ENCODE data around the gene TRIML2. TPM values are rescaled to one million over a fixed set of nuclear protein-coding genes. Genes with fewer than 3 reads are reported as not detected.
"Not testable (repeated sequence)": the region's sequence is repeated elsewhere in the genome, so short reads cannot be mapped to it uniquely, and the experiment has no call there.

Gene TRIML2
- total RNA-seq, 1 experiment from 2014 or later, result 1.7 TPM

DNA sequence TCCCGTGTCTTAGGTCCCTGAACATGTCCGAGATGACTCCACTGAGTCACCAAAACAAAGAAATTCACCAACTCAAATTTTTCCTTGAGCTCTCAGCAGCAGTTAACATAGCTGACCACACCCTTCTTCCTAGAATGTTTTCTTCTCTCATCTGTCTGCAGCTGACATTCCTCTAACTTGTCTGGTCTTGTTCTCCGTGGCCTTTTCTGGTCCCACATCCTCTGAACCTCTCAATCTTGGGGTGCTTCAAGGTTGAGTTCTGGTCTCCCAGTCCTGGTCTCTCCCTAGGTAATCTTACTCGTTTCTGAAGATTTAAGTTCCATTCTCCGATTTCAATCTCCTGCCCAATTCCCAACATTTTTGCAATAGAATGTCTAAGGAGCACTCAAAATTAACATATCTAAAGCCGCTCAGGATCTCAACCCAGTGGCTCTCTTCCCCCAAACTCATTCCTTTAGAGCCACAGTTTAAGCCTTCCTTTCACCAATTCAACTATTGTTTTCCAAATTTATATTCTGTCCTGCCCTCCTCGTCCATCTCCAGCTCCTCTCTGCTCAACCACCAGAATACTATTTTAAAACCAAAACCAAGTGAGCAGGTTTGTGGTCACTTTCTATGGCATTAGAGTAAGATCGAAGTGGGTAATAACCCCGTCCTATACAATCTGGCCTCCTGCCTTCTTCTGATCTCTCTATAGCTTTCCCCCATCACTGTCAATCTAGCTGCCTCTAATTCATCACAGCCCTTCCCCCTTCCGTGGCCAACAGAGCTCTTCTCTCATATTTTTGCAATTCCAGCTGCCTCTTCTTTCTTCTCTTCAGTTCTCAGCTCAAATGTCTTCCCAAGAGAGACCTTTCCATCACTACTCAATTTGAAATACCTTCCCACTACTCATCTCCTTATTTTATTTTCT, 1.2 kb downstream of the TRIML2 start:
- peak; percentile 48 for DNase-seq (ENCODE audit: low read depth)

GRCh38 chr4:188106454-188106853, 2.9 kb downstream of the TRIML2 start:
- DNase-seq (ENCODE audit: low read depth), result no peak

DNA sequence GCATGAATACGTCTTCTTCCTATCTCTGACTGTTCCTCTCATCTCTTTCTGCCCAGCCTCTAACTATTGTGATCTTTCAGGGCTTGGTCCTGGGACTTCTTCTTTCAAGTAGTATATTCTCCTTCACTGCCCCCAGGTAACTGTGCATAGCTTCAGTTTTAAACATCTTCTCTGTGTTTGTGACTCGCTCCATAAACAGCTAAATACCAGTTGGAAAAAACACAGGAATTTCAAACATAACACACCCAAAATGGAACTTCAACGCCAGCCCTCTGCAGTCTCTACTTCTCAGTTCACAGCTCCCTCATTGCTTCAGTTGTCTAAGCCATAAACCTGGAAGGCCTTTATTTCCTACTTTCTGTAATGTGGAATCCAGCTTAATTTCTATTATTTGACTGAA, 16.6 kb downstream of the TRIML2 start:
- DNase-seq (ENCODE audit: low read depth), result no peak

DNA sequence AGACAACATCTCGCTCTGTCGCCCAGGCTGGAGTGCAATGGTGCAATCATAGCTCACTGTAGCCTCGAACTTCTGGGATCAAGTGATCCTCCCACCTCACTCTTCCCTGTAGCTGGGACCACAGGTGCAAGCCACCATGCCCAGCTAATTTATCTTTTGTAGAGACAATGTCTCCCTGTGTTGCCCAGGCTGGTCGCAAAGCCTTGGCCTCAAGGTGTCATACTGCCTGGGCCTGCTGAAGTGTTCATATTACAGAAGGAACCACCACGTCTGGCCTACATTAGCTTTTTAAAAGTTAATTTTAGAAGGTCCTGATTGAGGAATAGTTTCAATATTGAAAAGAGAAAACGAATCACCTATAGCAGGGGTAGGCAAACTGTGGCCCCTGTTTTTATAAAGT, 22.5 kb downstream of the TRIML2 start:
- no peak for DNase-seq (ENCODE audit: low read depth)

DNA sequence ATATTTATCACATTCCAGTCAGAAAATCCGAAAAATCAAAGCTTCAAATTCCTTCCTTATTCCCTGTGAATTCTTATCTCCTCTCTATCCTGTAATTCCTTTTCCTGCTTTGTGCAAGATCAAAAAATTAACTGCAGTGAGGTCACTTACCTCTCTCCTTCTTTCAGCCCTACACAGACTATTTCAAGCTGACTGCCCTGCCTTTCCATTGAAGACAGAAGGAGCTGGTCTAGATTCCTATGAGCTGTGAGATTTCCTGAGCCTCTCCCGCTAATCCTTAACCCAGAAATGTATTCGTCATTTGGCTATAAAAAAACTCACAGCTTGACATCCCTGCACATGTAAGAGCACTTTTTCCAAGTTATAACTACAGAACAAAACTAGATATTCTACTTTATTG, 26.6 kb downstream of the TRIML2 start:
- DNase-seq (ENCODE audit: low read depth), result no peak

DNA sequence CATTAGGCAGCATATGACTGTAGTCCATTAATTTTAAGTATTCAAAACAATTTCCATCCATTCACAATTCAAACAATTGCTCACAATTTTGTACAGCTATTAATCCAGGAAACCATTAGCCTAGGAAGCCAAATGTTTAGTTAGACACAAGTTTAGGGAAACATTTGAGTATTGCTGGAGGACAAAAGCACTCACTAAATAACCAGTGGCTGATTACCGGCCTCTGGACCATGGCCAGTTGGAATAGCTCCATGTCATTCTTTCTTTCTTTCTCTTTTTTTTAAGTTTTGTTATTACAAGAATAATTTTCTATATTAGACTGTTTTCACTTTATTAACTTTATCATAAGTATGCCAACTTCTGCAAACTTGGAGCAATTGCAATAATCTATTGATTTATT, 31.3 kb downstream of the TRIML2 start:
- DNase-seq (ENCODE audit: low read depth), result no peak

- no peak for DNase-seq (ENCODE audit: low read depth)
Observed at GRCh38 chr4:188076169-188076568, 33.2 kb downstream of the TRIML2 start.

DNA sequence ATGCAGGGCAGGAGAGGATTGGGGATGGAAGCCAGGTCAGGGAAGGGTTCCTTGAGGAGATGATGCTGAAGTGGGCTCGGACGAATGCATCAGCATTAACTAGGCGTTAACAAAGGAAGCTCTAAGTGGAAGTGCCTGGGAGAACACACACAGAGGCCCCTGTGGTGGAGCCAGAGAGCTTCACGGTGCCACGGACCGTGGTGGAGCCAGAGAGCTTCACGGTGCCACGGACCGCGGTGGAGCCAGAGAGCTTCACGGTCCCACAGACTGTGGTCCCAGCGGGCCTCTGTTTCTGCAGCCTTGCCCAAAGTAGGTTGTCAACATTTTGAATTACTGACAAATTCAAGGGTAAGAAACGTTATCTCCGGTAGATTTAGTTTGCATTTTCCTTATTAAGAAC, 48.3 kb downstream of the TRIML2 start:
- DNase-seq (ENCODE audit: low read depth), result no peak

DNA sequence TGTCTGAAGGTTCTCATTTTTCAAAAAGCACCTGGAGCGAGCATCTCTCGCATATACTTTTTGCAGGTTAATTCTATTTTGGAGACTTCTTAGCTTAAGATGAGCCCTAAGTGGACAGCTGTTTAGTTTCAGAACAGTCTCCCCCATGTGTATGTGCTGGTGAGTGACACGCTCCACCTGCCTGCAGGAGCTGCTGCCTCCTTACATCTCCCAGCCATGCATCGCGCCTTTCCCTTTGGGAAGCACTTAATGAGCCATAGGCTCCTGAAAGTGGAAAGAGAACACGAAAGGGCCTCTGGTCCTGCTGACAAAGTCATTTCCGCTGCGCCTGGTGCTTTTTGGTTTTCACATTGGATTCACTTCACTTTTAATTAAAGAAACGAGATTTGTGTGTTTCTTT, 56.1 kb downstream of the TRIML2 start:
- DNase-seq (ENCODE audit: low read depth), result no peak

GRCh38 chr4:188046657-188047056, 62.7 kb downstream of the TRIML2 start:
- DNase-seq (ENCODE audit: low read depth), result no peak

DNA sequence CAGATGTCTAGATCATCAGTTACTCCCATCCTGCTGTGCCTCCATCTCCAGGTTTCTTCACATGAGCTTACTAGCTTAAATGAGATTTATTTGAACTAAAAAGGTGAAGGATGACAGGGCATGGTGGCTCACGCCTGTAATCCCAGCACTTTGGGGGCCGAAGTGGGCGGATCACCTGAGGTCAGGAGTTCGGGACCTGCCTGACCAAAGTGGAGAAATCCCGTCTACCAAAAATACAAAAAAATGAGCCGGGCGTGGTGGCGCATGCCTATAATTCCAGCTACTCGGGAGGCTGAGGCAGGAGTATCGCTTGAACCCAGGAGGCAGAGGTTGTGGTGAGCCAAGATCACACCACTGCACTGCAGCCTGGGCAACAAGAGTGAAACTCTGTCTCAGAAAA, 63.9 kb downstream of the TRIML2 start:
- DNase-seq (ENCODE audit: low read depth), result not testable (repeated sequence)

DNA sequence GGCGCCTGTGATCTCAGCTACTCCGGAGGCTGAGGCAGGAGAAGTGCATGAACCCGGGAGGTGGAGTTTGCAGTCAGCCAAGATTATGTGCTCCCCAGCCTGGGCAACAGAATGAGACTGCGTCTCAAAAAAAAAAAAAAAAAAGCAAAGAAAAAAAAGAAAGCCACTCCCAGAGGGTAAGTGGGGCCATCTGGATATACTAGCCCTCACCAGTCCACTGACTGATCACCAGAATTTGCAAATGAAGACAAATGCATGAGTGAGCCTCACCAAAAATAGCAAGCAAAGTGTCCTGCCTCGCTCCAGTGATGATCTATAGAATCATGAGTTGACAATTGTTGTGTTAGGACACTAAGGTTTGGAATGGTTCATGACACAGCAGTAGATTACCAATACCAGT, 66.2 kb downstream of the TRIML2 start:
- no peak for DNase-seq (ENCODE audit: low read depth)

DNA sequence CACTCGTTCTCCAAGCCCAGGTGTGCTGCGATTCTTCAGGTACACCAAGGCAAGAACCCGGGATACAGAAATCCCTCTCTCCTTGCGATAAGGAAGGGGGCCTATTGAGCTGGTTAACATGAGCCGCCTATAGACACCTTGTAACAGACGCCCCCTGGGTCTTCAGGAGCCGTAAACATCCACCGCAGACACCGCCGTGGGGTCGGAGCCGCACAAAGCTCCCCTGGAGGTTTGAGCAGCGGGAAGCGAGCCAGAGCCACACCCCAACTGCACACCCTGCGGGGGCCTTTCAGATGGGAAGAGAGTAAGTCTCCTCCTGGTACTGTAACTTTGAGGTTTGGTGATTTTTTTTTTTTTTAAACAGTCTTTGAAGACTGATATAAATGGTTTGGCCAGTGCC, 67.2 kb downstream of the TRIML2 start:
- DNase-seq (ENCODE audit: low read depth), result no peak

- DNase-seq (ENCODE audit: low read depth), result no peak
Observed at GRCh38 chr4:188041721-188042120, 67.7 kb downstream of the TRIML2 start.

Small RNA genes lying within 50 kb of the gene (small RNA-seq; reads per million reads assigned to genes)
- not detected for gene RNU6-173P

Other genes starting within 250 kb of the TRIML2 start
- not detected in 2 replicates for gene ZFP42, start 113.8 kb downstream of the TRIML2 start, total RNA-seq (2014; rRNA removed; shearing (Covaris generic))
- not detected in 2 replicates for gene TRIML1, start 29.8 kb upstream of the TRIML2 start, total RNA-seq (2014; rRNA removed; shearing (Covaris generic))